DOHH2 (cell line): ENCODE data around the gene TRMT1.

ENCODE experiments used
- H3F3A ChIP-seq: fragments of 200-600 bp; sonication (generic), shearing (Covaris generic); 2 replicates; pipeline ENCODE4 v1.6.0; 2016; ENCODE audit warnings: antibody characterized with exemption, mild to moderate bottlenecking; ENCODE audit not compliant: control insufficient read depth, insufficient read depth
- H3K27ac ChIP-seq: fragments of 200-600 bp; sonication (generic); 2 replicates; pipeline ENCODE4 v1.5.1; 2014; ENCODE audit warnings: low read depth, mild to moderate bottlenecking, low read length, moderate library complexity
- H3K27me3 ChIP-seq: fragments of 200-600 bp; sonication (generic); 2 replicates; pipeline ENCODE4 v1.6.1; 2014; ENCODE audit warnings: mild to moderate bottlenecking, low read length, mixed read lengths; ENCODE audit not compliant: control insufficient read depth
- H3K36me3 ChIP-seq: fragments of 200-600 bp; sonication (generic); 2 replicates; pipeline ENCODE4 v1.6.1; 2014; ENCODE audit warnings: mild to moderate bottlenecking, low read length, moderate library complexity, mixed read lengths; ENCODE audit not compliant: control insufficient read depth
- H3K4me1 ChIP-seq: fragments of 200-600 bp; sonication (generic); 2 replicates; pipeline ENCODE4 v1.6.1; 2014; ENCODE audit warnings: mild to moderate bottlenecking, low read length, mixed read lengths; ENCODE audit not compliant: control insufficient read depth
- H3K4me2 ChIP-seq: fragments of 200-600 bp; sonication (generic); 2 replicates; pipeline ENCODE4 v1.6.0; 2014; ENCODE audit warnings: mild to moderate bottlenecking, low read length, moderate library complexity
- H3K4me3 ChIP-seq: fragments of 200-600 bp; sonication (generic); 2 replicates; pipeline ENCODE4 v1.5.1; 2014; ENCODE audit warnings: mild to moderate bottlenecking, low read length, mixed read lengths
- H3K79me2 ChIP-seq: fragments of 200-600 bp; sonication (generic); 2 replicates; pipeline ENCODE4 v1.6.1; 2014; ENCODE audit warnings: mild to moderate bottlenecking, low read length, mixed read lengths; ENCODE audit not compliant: control insufficient read depth
- H3K9me2 ChIP-seq: fragments of 200-600 bp; sonication (generic); replicated peaks from 2 replicates; pipeline ENCODE4 v1.6.1; 2014; ENCODE audit warnings: mild to moderate bottlenecking, low read length, mixed read lengths; ENCODE audit not compliant: control insufficient read depth
- H3K9me3 ChIP-seq: fragments of 200-600 bp; sonication (generic); 2 replicates; pipeline ENCODE4 v1.6.1; 2014; ENCODE audit warnings: antibody characterized with exemption, low read length, mixed read lengths; ENCODE audit not compliant: control insufficient read depth, insufficient read depth
- H4K20me1 ChIP-seq: fragments of 200-600 bp; sonication (generic); 2 replicates; pipeline ENCODE4 v1.6.0; 2014; ENCODE audit warnings: low read depth, mild to moderate bottlenecking, antibody characterized with exemption, low read length, moderate library complexity; ENCODE audit not compliant: control insufficient read depth, insufficient read depth
- EZH2phosphoT487 ChIP-seq: fragments of 200-600 bp; sonication (generic); IDR thresholded peaks from 2 replicates; pipeline ENCODE4 v1.6.1; 2017; ENCODE audit warnings: borderline replicate concordance, mild to moderate bottlenecking, antibody characterized with exemption, low read length, moderate library complexity, mixed read lengths
- TF ChIP-seq, protein P1 (sequence below): fragments of 200-600 bp; sonication (generic); IDR thresholded peaks from one replicate; pipeline ENCODE4 v1.5.1; 2014; ENCODE audit warnings: antibody characterized with exemption, mild to moderate bottlenecking, low read depth, low read length; ENCODE audit not compliant: poor library complexity, severe bottlenecking

Gene TRMT1

DNA sequence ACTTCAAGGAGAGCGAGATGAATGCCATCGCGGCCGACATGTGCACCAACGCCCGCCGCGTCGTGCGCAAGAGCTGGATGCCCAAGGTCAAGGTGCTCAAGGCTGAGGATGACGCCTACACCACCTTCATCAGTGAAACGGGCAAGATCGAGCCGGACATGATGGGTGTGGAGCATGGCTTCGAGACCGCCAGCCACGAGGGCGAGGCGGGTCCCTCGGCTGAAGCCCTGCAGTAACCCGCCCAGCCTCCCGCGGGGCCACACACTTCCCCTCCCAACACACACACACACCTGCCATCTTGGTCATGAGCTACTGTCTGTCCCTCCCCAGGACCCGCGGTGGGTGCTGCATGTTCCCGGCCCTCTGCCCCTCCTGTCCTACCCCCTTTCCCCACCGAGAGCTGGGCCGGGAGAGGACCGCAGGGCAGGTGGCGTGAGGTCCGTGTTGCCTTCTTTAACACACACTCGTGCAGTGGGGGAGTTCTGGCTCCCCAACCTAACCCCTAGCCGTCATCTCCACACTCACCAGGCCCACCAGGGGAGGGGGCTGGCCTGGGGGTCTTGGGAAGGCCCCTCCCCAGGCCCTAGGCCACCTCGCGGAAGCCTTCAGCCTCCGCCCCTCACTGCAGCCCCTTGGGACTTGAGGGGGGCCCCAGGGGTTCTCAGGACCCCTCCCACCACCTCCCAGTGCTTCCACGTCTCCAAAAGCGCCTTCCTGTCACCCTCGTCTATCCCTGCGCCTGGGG is 21.8 kb upstream of the TRMT1 start:
- H3K27ac ChIP-seq = no peak overlapping the region
- no peak for TF ChIP-seq EZH2phosphoT487
- TF ChIP-seq, protein P1, sequence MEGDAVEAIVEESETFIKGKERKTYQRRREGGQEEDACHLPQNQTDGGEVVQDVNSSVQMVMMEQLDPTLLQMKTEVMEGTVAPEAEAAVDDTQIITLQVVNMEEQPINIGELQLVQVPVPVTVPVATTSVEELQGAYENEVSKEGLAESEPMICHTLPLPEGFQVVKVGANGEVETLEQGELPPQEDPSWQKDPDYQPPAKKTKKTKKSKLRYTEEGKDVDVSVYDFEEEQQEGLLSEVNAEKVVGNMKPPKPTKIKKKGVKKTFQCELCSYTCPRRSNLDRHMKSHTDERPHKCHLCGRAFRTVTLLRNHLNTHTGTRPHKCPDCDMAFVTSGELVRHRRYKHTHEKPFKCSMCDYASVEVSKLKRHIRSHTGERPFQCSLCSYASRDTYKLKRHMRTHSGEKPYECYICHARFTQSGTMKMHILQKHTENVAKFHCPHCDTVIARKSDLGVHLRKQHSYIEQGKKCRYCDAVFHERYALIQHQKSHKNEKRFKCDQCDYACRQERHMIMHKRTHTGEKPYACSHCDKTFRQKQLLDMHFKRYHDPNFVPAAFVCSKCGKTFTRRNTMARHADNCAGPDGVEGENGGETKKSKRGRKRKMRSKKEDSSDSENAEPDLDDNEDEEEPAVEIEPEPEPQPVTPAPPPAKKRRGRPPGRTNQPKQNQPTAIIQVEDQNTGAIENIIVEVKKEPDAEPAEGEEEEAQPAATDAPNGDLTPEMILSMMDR = no peak
- no peak overlapping the region for H3K4me2 ChIP-seq
- peaks cover 51% of the 10 kb centered on the region for H3K36me3 ChIP-seq
- peaks cover 18% of the 10 kb centered on the region for H3K79me2 ChIP-seq
- no peaks in the 10 kb centered on the region for H3K9me3 ChIP-seq
- no peaks in the 10 kb centered on the region for H3K9me2 ChIP-seq
- no peaks in the 10 kb centered on the region; the same call in 1 of the 2 replicates for H3F3A ChIP-seq
- H4K20me1 ChIP-seq = no peaks in the 10 kb centered on the region
- H3K4me3 ChIP-seq = no peak overlapping the region
- no peaks in the 10 kb centered on the region for H3K27me3 ChIP-seq
- no peaks in the 10 kb centered on the region for H3K4me1 ChIP-seq

DNA sequence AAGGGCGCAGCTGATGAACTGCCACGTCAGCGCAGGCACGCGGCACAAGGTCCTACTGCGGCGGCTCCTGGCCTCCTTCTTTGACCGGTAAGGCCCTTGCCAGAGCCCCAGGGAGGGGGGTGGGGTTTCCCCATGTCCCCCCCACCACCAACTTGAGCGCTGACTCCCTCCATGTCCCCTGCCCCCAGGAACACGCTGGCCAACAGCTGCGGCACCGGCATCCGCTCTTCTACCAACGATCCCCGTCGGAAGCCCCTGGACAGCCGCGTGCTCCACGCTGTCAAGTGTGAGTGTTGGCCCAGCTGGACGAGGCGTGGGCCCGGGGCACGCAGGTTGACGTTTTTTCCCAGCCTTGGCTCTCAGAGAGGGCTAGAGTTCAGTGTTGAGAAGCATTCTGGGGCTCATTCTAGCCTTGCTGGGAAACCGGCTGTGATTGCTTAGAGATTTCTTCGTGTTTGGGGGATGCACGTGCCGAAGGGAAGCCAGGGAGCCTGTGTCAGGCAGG is 20.8 kb upstream of the TRMT1 start:
- no peak overlapping the region for H3K4me3 ChIP-seq
- no peak overlapping the region for H3K27ac ChIP-seq
- no peaks in the 10 kb centered on the region for H3K9me2 ChIP-seq
- H3K79me2 ChIP-seq = peaks cover 28% of the 10 kb centered on the region
- no peaks in the 10 kb centered on the region for H3F3A ChIP-seq
- no peak for TF ChIP-seq EZH2phosphoT487
- no peaks in the 10 kb centered on the region for H4K20me1 ChIP-seq
- no peaks in the 10 kb centered on the region for H3K4me1 ChIP-seq
- no peaks in the 10 kb centered on the region for H3K9me3 ChIP-seq
- H3K27me3 ChIP-seq = no peaks in the 10 kb centered on the region
- no peak overlapping the region for H3K4me2 ChIP-seq
- peaks cover 57% of the 10 kb centered on the region for H3K36me3 ChIP-seq

DNA sequence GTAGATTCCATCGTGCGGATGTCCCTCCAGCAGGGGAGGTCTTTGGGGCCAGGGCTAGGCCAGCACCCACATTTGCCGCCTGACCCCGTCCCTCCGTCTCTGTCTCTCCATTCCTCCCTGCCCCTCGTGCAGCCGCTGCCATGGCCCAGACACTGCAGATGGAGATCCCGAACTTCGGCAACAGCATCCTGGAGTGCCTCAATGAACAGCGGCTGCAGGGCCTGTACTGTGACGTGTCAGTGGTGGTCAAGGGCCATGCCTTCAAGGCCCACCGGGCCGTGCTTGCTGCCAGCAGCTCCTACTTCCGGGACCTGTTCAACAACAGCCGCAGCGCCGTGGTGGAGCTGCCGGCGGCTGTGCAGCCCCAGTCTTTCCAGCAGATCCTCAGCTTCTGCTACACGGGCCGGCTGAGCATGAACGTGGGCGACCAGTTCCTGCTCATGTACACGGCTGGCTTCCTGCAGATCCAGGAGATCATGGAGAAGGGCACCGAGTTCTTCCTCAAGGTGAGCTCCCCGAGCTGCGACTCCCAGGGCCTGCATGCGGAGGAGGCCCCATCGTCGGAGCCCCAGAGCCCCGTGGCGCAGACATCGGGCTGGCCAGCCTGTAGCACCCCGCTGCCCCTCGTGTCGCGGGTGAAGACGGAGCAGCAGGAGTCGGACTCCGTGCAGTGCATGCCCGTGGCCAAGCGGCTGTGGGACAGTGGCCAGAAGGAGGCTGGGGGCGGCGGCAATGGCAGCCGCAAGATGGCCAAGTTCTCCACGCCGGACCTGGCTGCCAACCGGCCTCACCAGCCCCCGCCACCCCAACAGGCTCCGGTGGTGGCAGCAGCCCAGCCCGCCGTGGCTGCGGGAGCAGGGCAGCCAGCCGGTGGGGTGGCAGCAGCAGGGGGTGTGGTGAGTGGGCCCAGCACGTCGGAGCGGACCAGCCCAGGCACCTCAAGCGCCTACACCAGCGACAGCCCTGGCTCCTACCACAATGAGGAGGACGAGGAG is 18.8 kb upstream of the TRMT1 start:
- Histone ChIP-seq H3K9me3 (no peaks in the 10 kb centered on the region), H3K9me2 (no peaks in the 10 kb centered on the region), H3K4me3 (no peak overlapping the region), H3F3A (no peaks in the 10 kb centered on the region), H3K27me3 (no peaks in the 10 kb centered on the region), H3K79me2 (peaks cover 46% of the 10 kb centered on the region), H3K4me2 (no peak overlapping the region), H3K36me3 (peaks cover 58% of the 10 kb centered on the region), H4K20me1 (peaks cover 4% of the 10 kb centered on the region; the same call in 1 of the 2 replicates), H3K27ac (no peak overlapping the region), H3K4me1 (no peaks in the 10 kb centered on the region)
- no peak for TF ChIP-seq EZH2phosphoT487
- TF ChIP-seq, protein P1 = no peak
